T47D (cell line): ENCODE results near the gene TNFAIP8.

ENCODE experiments used
- DNase-seq, 2 experiments: peaks; one replicate each; pipeline versions ENCODE4 v3.0.0 to v3.0.0-alpha.2; 2011 to 2012; ENCODE audit warnings: low read depth in 1 of 2, low spot score in 1 of 2
- JUND ChIP-seq: IDR thresholded peaks from 2 replicates; pipeline ENCODE4 v1.6.1; 2012; ENCODE audit warnings: low read depth
- in situ Hi-C: cut with HindIII; loops from 2 replicates; pipeline ENCODE4 v1.10.0; 2016; ENCODE audit warnings: low sequenced_read_pairs, low pct_unique_long_range_greater_than_20kb

The TNFAIP8 gene

DNA sequence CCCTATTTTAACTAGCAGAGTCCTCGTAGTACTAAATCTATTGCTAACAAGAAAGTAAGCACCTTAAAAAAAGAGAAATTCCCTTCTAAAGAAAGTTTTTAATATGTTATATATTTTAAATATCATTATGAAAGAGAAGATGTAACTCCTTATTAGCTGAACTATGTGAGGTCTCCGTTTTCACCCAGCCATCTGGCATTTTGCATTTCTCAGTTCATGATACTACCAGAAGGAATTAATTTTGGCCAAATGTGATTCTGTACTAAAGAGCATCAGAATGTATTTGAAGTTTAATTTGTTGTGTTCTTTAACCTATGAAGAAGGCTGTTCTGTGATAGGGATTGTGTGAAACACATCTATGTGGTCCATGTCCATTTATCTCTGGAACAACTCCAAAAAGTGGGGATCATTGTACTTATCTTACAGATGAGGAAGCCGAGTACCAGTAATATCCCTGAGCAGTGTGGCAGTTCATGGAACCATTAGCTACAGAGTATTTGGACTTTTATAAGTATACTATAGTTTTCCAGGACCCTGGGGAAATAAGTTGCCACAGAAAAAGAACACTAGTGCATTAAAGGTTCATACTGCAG lies 29.8 kb downstream of the TNFAIP8 start:
- in situ Hi-C loops, result no loop called here
- DNase-seq, result no peak
- TF ChIP-seq JUND, result no peak

DNA sequence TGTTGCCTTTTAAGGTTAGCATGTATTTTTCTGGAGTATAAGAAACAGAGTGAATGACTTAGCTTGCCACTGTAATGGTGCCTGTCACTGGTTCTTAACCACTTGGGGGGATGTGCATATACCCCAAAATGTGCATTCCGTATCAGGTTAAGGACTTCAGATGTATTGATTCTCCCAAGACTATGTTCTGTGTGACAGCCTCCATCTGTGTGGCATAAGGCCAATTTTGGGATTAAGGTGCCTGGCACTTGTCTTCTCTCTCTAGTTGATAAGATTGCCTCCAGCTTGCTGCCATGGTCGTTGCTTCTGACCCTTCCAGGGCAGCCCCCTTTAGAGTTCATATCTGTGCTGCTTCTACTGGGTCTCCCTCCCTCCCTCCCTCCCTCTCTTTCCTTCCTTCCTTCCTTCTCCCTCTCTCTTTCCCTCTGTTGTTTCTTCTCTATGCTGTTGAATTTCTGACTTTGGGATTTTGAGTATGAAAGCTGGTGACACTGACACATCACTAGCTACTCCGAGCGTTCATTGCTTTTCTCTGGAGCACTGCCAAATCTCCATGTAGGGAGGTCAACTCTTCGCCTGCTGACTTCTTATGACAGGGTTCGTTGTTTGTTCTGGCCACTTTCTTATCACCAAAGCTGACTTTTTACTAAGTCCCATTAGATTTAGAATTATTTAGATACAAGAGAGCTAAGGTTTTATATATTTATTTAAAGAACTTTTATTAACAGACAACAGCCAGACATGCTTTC lies 31.0 kb downstream of the TNFAIP8 start:
- no peak for DNase-seq
- in situ Hi-C loops, result no loop called here

DNA sequence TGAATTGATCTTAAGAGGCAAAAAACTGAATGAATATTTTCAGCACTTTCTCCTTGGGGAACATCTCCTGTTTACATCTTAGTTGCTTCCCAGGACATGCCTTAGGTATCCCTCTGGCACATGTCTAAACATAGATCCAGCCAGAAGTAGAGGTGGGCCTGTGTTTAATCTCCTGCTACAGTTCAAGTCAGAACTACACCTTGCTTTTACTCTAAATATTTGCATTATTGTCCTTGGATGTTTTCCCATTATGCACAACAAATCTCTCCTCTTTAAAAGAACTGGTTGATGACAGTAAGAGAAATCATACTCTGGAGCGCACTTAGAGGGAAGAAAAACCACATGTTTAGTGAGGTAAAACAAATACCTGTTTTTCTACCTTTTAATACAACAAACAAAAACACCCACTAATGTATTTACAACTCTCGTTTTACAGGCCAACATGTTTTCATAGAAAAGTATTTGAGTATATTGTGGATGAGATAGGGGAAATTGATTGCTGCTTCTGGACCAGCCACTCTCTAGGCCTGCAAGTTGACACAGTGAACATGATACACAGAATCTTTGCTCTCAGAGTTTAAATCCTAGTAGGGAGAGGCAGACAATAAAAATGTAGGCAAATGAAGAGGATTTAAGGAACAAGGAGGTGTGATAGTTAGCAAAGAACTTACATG lies 32.3 kb downstream of the TNFAIP8 start:
- TF ChIP-seq JUND, result no peak
- in situ Hi-C loops, result no loop called here
- no peak for DNase-seq

More for the DNA sequence above, 31.0 kb downstream of the TNFAIP8 start:
- no peak for TF ChIP-seq JUND

DNA sequence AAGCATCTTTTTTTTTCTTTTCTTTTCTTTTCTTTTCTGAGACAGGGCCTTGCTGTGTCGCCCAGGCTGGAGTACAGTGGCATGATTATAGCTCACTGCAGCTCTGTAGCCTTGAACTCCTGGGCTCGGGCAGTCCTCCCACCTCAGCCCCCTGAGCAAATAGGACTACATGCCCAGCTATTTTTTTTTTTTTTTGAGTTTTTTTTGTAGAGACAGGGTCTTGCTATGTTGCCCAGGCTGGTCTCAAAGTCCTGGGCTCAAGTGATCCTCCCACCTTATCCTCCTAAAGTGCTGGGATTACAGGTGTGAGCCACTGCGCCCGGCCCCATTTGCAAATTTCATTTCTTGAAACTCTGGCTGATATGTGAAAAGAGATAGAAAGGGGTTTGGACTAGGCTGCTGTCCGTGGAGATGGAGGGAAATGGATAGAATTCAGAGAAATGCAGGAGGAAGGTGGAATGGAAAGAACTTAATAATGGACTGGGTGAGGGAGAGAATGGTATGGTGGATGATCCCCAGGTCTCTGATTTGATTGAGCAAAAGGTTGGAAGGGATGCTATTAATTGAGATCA lies 32.9 kb downstream of the TNFAIP8 start:
- in situ Hi-C loops, result no loop called here
- TF ChIP-seq JUND, result no peak
- DNase-seq, result no peak

DNA sequence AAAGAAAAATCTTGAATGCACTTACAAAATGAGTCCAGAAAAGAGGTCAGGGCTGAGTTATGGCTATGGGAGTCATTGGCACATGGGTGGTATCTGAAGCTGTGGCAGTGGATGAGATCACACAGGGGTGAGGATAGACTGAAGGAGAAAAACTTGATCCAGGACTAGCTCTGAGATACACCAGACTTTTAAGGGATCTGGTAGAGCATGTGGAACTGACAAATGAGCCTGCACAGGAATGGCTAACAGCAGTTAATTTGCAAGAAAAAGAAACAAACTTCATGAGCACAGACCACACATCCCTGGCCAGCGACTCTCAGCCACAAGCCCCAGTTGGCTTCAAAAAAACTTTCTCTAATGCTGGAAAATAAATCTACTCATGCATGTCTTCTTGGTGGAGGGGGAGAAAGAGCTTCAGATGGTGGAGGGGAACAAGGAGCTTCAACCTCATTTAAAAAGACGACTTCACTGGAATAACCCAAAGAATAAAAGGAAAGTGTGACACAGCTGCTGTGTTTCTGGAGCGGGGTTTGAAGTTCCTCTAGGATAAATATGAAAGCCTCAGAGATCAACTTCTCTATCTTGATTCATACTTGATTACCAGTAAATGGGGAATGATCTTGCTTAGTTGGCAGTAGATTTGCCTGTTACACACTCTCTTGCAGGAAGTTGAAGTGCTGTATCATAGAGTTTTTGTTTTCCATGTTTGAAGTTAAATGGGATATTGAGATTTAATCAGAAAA lies 33.6 kb downstream of the TNFAIP8 start:
- no peak for DNase-seq
- in situ Hi-C loops, result no loop called here

DNA sequence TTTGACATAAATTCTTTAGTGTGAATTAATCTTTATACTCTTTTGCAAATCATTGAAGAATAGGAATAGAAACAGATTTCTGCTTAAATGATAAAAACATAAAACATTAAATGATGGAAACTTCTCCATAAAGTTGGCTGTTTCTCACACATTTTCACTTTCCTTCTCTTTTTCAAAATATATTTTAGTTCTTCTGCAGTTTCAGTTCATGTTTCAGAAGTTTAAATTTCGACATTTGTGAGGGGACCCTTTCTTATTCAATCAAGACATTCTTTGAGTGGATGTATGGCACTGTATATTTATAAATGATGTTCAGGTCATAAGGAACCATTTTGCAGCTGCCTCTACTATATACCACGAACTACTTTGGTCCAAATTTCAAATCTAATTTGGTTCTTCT lies 34.6 kb downstream of the TNFAIP8 start:
- DNase-seq, result no peak
- no peak for TF ChIP-seq JUND
- in situ Hi-C loops, result no loop called here

More for the DNA sequence above, 33.6 kb downstream of the TNFAIP8 start:
- no peak for TF ChIP-seq JUND

DNA sequence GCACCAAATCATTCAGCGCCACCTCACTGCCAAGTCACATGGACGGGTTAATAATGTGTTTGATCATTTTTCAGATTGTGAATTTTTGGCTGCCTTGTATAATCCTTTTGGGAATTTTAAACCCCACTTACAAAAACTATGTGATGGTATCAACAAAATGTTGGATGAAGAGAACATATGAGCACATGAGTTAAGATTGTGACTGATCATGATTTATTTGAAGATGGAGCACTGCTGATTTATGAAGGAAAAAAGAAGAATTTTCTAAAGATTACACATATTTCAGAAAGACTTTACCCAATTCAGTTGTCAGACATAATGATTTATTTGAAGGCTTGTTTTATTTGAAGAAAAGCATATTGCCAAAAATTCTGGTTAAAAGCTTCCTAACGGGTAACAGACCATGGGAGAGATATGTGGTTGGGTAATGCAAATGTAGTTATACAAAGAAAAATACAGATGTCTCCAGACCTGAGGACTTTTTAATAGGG lies 37.4 kb downstream of the TNFAIP8 start:
- no peak for DNase-seq
- no peak for TF ChIP-seq JUND
- in situ Hi-C loops, result no loop called here

DNA sequence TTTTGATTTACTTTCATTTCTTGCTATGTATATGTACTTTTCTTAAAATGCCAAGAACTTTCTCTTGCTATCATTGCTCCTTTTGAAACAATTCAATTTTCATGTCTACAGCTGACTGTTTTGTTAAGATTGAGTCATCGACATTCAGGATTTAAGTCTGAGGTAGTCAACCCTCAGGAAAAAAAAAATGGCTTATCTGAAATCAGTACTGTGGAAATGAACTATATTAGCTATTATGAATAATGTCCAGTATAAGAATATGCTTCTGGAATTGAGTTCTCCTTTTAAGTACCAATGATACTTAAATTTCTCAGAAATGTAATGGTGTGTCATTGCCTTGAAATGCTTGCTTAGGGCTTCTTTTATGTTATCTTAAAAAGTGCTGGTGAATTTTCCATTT lies 37.9 kb downstream of the TNFAIP8 start:
- no peak for TF ChIP-seq JUND
- DNase-seq, result no peak
- in situ Hi-C loops, result no loop called here

DNA sequence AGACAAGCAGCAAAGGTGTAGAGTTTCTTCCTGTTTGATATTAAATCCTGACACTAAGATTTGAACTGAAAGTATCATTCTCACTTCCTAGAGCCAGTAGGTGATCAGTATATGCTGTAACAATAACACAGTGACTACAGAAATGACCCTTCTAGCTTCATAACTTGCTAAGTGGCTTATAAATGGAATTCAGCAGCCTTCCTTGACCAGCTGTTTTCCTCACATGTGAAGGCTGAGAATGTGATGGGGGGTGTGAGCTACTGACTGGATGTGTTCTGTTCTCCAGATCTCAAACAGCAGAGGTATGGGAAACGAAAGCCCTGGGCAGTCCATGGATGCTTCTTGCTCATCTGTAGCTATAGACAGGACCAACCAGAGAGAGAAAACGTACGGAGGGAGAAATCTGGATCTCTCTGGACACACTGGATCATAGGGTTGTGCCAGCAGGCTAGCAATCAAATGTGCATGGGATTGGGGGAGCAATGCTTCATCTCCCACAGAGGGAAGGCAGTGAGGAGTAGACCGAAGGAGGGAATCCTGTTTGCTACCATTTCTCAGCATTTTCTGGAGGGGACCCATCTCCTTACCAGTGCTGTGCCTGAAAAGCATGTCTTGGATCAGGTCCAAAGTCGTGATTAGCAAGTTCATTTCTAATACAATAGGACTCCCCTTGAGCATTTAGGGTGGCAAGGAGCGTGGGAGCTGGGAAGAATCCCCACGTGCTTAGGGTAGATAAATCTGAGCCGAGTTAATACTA lies 39.4 kb downstream of the TNFAIP8 start:
- no peak for DNase-seq
- in situ Hi-C loops, result no loop called here
- no peak for TF ChIP-seq JUND

DNA sequence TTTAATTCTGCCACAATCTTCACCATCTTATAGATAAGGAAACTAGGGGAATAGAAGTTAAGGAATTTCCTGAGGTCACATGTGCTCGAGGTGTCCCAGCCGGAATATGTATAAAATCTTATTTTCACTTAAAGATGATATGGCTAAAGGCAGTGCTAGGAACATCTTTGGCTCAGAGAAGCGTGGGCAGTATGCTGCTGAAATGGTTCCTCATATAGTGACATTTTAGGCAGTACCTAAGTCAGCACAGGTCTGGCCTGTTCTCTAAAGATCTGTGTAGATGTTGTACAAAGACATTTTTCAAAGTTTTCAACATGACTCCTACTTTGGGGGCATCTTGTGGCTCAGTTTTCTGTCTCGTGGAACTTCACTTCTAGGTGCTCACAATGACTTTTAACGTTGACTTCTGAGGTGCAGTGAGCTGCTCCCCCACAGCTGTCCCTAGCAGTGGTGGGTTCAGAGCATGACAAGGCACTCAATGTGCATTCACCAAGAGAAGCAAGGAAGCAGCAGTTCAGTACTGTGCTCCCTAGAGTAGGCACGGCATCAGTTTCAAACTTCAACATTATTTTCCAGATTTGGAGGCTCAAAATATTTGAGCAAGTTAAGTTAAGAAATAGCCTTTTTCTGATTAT lies 40.3 kb downstream of the TNFAIP8 start:
- no peak for DNase-seq
- in situ Hi-C loops, result no loop called here
- no peak for TF ChIP-seq JUND

DNA sequence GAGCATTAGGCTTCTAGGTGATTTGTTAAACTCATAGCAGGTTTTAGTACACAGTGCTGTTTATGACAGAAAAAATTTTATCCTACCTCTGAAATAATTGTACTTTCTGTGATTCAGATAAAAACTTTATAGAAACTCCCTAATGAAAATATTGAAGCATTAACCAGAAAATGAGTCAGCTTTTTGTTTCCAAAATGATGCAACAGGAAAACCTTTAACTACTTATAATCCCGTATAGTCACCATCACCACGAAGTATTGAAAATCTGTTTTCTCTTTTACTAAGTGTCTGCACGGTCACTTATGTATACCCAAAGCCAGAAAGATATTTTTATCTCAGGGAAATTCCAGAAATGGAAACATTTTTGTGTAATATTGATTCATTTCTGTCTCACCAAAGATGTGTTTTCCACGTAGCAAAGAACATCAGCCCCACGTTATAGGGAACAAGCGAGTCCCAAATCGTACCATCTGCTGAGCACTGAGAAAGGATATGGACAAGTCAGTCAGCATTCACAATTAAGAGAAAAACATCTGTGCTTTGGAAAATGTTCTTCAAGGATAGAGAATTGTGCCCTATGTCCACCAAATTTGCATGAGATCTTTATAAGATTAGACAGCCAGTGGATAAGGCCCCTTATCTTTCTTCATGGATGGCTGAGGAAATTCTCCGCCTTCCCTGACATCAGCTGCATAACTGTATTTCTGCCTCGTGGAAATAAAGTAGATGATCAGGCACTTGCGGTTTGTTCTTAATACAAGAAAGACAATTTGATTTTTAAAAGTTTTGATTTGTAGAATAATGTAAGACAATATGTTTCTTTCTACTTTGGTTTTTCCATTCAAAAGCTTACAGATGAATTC lies 41.9 kb downstream of the TNFAIP8 start:
- in situ Hi-C loops, result no loop called here
- TF ChIP-seq JUND, result no peak
- DNase-seq, result no peak
